Measurements from ENCODE around the gene MRPL42.

GRCh38 chr12:93482721-93483120, 15.4 kb downstream of the MRPL42 start:
- TF ChIP-seq, protein P1, sequence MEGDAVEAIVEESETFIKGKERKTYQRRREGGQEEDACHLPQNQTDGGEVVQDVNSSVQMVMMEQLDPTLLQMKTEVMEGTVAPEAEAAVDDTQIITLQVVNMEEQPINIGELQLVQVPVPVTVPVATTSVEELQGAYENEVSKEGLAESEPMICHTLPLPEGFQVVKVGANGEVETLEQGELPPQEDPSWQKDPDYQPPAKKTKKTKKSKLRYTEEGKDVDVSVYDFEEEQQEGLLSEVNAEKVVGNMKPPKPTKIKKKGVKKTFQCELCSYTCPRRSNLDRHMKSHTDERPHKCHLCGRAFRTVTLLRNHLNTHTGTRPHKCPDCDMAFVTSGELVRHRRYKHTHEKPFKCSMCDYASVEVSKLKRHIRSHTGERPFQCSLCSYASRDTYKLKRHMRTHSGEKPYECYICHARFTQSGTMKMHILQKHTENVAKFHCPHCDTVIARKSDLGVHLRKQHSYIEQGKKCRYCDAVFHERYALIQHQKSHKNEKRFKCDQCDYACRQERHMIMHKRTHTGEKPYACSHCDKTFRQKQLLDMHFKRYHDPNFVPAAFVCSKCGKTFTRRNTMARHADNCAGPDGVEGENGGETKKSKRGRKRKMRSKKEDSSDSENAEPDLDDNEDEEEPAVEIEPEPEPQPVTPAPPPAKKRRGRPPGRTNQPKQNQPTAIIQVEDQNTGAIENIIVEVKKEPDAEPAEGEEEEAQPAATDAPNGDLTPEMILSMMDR (IDR thresholded peaks at IDR 0.05): no peak
- TF ChIP-seq POLR2AphosphoS5 (IDR thresholded peaks at IDR 0.05): no peak
- TF ChIP-seq EP300 (IDR thresholded peaks at IDR 0.05): no peak

Measured in esophagus muscularis mucosa (tissue), 4 donors.